Measurements from ENCODE around the gene SMAD5. TPM values are rescaled to one million over a fixed set of nuclear protein-coding genes. Genes with fewer than 3 reads are reported as not detected.

Gene SMAD5
- total RNA-seq, 4 donors from 2014 or later, result 25.6 to 50.1 (median 32.0) TPM

DNA sequence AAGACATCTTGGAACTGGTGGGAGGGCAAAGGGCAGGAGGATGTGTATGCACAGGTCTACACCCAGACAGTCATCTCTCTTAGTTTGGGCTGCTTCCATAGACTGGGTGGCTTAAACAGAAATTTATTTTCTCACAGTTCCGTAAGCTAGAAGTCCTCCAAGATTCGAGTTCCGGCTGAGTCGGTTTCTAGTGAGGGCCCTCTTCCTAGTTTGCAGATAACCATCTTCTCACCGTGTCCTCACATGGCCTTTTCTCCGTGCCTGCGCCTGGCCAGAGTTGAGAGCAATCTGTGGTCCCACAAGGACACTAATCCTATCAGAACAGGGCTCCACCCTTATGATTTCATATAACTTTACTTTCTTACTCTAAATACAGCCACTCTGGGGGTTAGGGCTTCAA, 56.2 kb downstream of the SMAD5 start:
- intact Hi-C loops (cut with DNase I; ENCODE audit: low total_unique reads), result no loop called here
- ATAC-seq, result no peak

GRCh38 chr5:136190091-136190720, 57.6 kb downstream of the SMAD5 start:
- no peak for ATAC-seq
- Histone ChIP-seq H3K4me3 (no peak overlapping the region), H3K27me3 (peaks cover 3 to 13% (median 7%) of the 10 kb centered on the region in 3 donors), H3K27ac (no peak overlapping the region), H3K36me3 (peaks cover 2 to 25% of the 10 kb centered on the region in 2 donors), H3K4me1 (peaks cover 0 to 18% of the 10 kb centered on the region in 2 donors), H3K9me3 (no peaks in the 10 kb centered on the region)
- no peak for DNase-seq
- intact Hi-C loops (cut with DNase I; ENCODE audit: low total_unique reads) (no loop called here), in situ Hi-C loops (cut with MboI; ENCODE audit: low sequenced_read_pairs in 4 of 4) (no loop called here)
- TF ChIP-seq, protein P1, sequence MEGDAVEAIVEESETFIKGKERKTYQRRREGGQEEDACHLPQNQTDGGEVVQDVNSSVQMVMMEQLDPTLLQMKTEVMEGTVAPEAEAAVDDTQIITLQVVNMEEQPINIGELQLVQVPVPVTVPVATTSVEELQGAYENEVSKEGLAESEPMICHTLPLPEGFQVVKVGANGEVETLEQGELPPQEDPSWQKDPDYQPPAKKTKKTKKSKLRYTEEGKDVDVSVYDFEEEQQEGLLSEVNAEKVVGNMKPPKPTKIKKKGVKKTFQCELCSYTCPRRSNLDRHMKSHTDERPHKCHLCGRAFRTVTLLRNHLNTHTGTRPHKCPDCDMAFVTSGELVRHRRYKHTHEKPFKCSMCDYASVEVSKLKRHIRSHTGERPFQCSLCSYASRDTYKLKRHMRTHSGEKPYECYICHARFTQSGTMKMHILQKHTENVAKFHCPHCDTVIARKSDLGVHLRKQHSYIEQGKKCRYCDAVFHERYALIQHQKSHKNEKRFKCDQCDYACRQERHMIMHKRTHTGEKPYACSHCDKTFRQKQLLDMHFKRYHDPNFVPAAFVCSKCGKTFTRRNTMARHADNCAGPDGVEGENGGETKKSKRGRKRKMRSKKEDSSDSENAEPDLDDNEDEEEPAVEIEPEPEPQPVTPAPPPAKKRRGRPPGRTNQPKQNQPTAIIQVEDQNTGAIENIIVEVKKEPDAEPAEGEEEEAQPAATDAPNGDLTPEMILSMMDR (IDR thresholded peaks at IDR 0.05 in 4 of 5, conservative IDR thresholded peaks at IDR 0.05 in 1 of 5), result no peak
- no peak for TF ChIP-seq POLR2A (IDR thresholded peaks at IDR 0.05)

More for the DNA sequence above, 56.2 kb downstream of the SMAD5 start:
- TF ChIP-seq, protein P1 (IDR thresholded peaks at IDR 0.05 in 4 of 5, conservative IDR thresholded peaks at IDR 0.05 in 1 of 5), result no peak
- TF ChIP-seq POLR2A (IDR thresholded peaks at IDR 0.05), result no peak
- Histone ChIP-seq H3K4me1 (peaks cover 0 to 18% of the 10 kb centered on the region in 2 donors), H3K27ac (no peak overlapping the region), H3K4me3 (no peak overlapping the region), H3K36me3 (peaks cover 2 to 25% of the 10 kb centered on the region in 2 donors), H3K27me3 (peaks cover 3 to 13% (median 7%) of the 10 kb centered on the region in 3 donors), H3K9me3 (no peaks in the 10 kb centered on the region)
- no peak for DNase-seq
- in situ Hi-C loops (cut with MboI; ENCODE audit: low sequenced_read_pairs in 4 of 4), result no loop called here

GRCh38 chr5:136190904-136191303, 58.3 kb downstream of the SMAD5 start:
- Histone ChIP-seq H3K4me1 (peaks cover 0 to 18% of the 10 kb centered on the region in 2 donors), H3K4me3 (no peak overlapping the region), H3K27me3 (peaks cover 3 to 13% (median 7%) of the 10 kb centered on the region in 3 donors), H3K9me3 (no peaks in the 10 kb centered on the region), H3K27ac (no peak overlapping the region), H3K36me3 (peaks cover 0 to 22% of the 10 kb centered on the region in 2 donors)
- ATAC-seq (no peak), DNase-seq (no peak)
- in situ Hi-C loops (cut with MboI; ENCODE audit: low sequenced_read_pairs in 4 of 4), result no loop called here
- TF ChIP-seq, protein P1 (IDR thresholded peaks at IDR 0.05 in 4 of 5, conservative IDR thresholded peaks at IDR 0.05 in 1 of 5), result no peak
- TF ChIP-seq POLR2A (IDR thresholded peaks at IDR 0.05), result no peak
- intact Hi-C loops (cut with DNase I; ENCODE audit: low total_unique reads), result no loop called here

- peaks cover 3 to 13% (median 7%) of the 10 kb centered on the region in 3 donors for H3K27me3 ChIP-seq
- H3K4me1 ChIP-seq, result peaks cover 0 to 18% of the 10 kb centered on the region in 2 donors
- intact Hi-C loops (cut with DNase I; ENCODE audit: low total_unique reads), result no loop called here
- TF ChIP-seq POLR2A (IDR thresholded peaks at IDR 0.05), result no peak
- TF ChIP-seq, protein P1 (IDR thresholded peaks at IDR 0.05 in 4 of 5, conservative IDR thresholded peaks at IDR 0.05 in 1 of 5), result no peak
- no peaks in the 10 kb centered on the region for H3K9me3 ChIP-seq
- no peak for ATAC-seq
- H3K36me3 ChIP-seq, result peaks cover 0 to 16% of the 10 kb centered on the region in 2 donors
- H3K4me3 ChIP-seq, result peak overlapping the region; percentile 44 to 57 (median 52)
- H3K27ac ChIP-seq, result no peak overlapping the region
- DNase-seq, result no peak
- in situ Hi-C loops (cut with MboI; ENCODE audit: low sequenced_read_pairs in 4 of 4), result no loop called here
Observed at GRCh38 chr5:136191304-136192014, 58.8 kb downstream of the SMAD5 start.
